Activated naive CD8-positive, alpha-beta T cell treated with anti-CD3 and anti-CD28 coated beads, Interleukin-2, amount 10 ng/mL, durations not matched to agents 7 days and 5 days (primary cell): ENCODE results near the gene TRERF1. TPM values are rescaled to one million over a fixed set of nuclear protein-coding genes. Genes with fewer than 3 reads are reported as not detected.
A peak's percentile ranks its signal among the peaks of the same experiment; 100 is the strongest.

Source experiments
- ATAC-seq: fragments of 150-1000 bp; cut with Tn5 transposase; one replicate; pipeline ENCODE4 v1.10.0; 2021; ENCODE audit warnings: low read depth, moderate library complexity
- POLR2A ChIA-PET: fragments of 350-600 bp; sonication (Branson Sonifier 250); formaldehyde crosslinking; loops from one replicate; lab custom pipeline; 2021; ENCODE audit warnings: antibody characterized with exemption; lab: Charles Lee
- DNase-seq: peaks from one replicate; pipeline ENCODE4 v3.0.0; 2021
- H3K27ac Mint-ChIP-seq: one replicate; pipeline ENCODE4 v1.8.0; 2022; ENCODE audit warnings: mild to moderate bottlenecking, mixed read lengths
- H3K27me3 Mint-ChIP-seq: one replicate; pipeline ENCODE4 v1.8.0; 2022; ENCODE audit warnings: mild to moderate bottlenecking, moderate library complexity, mixed read lengths
- H3K36me3 Mint-ChIP-seq: one replicate; pipeline ENCODE4 v1.8.0; 2021; ENCODE audit warnings: mild to moderate bottlenecking, mixed read lengths
- H3K4me1 Mint-ChIP-seq: one replicate; pipeline ENCODE4 v1.8.0; 2021; ENCODE audit warnings: mixed read lengths
- H3K4me3 Mint-ChIP-seq: one replicate; pipeline ENCODE4 v1.8.0; 2022; ENCODE audit warnings: mild to moderate bottlenecking, moderate library complexity, mixed read lengths
- H3K9me3 Mint-ChIP-seq: one replicate; pipeline ENCODE4 v1.8.0; 2021; ENCODE audit warnings: mixed read lengths
- total RNA-seq, 2 experiments: library from RNA; stranded (reverse); gene quantifications; one replicate each; pipeline ENCODE4 v1.2.3, GENCODE V29; 2021

Gene TRERF1
- total RNA-seq, 2 experiments from 2014 or later = 21.4 to 21.6 TPM

GRCh38 chr6:42179945-42180313, 271.8 kb downstream of the TRERF1 start:
- H3K36me3 Mint-ChIP-seq = no peaks in the 10 kb centered on the region
- ATAC-seq (no peak), DNase-seq (no peak)
- no peak overlapping the region for H3K27ac Mint-ChIP-seq
- peaks cover 2% of the 10 kb centered on the region for H3K4me1 Mint-ChIP-seq
- H3K27me3 Mint-ChIP-seq = peaks cover 2% of the 10 kb centered on the region
- no peak overlapping the region for H3K4me3 Mint-ChIP-seq
- POLR2A ChIA-PET = interaction anchor here (0.5 kb wide), 1 partner anchor 38 kb away, joined by 3 read pairs; the partner anchor contains the start of gene MRPS10
- no peaks in the 10 kb centered on the region for H3K9me3 Mint-ChIP-seq

DNA sequence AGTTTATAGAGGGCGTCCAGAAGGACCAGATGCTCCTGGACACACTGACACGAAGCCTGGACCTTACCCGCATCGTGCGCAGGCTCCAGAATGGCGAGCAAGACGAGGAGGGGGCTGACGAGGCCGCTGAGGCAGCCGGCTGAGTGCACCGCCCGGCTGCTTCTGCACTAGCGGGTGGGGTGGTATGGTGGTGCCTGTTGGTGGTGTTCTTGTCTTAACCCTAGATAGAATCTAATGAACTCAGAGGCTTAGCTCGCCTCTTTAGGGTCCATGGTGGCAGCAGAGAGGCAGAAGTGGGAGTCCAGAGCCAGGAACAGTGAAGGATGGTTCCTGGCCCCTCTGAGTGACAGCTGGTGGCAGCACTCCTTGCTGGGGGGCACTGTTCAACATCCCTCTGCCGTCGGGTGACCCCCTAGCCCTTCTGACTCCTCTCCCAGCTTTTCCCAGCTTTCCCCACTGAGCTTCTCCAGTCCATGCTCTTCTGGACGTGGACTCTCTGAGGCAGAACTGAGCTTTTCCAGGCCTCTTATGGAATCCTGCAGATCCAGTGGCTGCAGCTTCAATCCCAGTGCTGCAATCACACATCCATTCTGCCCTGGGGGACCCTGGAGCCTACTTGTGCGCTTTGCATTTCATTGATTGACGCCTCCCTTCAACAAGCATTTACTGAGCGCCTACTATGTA, 272.3 kb downstream of the TRERF1 start:
- Mint-ChIP-seq H3K9me3 (no peaks in the 10 kb centered on the region), H3K27ac (no peak overlapping the region), H3K36me3 (no peaks in the 10 kb centered on the region), H3K4me3 (no peak overlapping the region), H3K27me3 (peaks cover 2% of the 10 kb centered on the region), H3K4me1 (peaks cover 2% of the 10 kb centered on the region)
- DNase-seq (no peak), ATAC-seq (no peak)
- POLR2A ChIA-PET = interaction anchor here (0.5 kb wide), 1 partner anchor 38 kb away, joined by 3 read pairs; the partner anchor contains the start of gene MRPS10

DNA sequence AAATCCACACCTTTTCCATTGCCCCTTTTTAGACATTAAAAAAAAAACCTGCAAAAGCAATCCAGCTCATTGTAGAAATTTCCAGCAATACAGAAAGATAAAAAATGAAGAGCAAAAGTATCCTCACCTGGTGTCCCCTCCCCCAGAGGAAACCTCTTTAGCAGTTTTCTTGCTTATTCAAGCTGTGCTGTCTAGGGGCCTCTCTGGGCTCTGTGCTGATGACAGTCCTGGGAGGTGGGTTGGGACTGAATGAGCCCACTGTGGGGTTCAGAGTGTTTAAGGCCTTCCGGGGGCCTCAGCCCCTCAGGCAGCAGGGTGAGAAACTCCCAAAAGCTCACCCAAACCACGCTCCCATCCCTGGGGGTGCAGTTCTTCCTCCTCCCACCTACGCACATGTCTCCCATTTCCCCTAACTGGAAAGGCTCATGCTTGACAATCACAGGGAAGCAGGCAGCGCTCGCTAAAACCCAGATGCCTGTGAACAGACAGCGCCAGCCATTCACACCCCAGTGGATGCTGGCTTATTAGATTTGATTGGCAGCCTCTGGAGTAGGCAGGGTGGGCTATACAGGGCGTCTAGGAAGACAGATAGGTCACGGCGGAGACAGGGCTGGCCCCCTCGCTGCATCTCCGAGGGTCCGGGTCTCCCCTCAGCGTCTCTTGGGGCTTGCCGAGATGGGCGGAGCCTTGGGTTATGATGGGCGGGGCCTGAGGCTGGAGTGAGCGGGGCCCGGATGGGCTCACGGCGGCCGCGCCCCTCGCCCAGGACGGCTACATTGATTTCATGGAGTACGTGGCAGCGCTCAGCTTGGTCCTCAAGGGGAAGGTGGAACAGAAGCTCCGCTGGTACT, 274.0 kb downstream of the TRERF1 start:
- H3K4me3 Mint-ChIP-seq = no peak overlapping the region

DNA sequence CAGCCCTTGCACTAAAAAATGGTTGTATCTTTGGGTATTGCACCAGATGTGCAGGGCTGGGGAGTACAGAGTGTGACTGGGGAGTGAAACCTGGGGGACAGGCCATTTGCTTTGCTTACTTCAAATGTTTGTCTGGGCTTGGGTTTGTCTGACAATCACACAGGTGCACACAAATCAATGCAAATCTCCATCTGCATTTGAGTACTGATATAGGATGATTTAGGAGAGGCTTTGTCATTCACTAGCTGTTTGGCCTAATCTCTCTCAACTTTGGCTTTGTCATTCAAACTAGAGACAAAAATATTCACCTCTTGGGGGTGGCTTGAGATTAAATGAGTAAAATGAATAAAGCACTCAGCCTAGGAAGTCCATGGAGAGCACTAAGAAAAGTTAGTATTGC, 274.7 kb downstream of the TRERF1 start:
- Mint-ChIP-seq H3K27me3 (peaks cover 4% of the 10 kb centered on the region), H3K4me3 (no peak overlapping the region), H3K4me1 (peaks cover 2% of the 10 kb centered on the region), H3K27ac (no peak overlapping the region), H3K9me3 (no peaks in the 10 kb centered on the region), H3K36me3 (no peaks in the 10 kb centered on the region)
- DNase-seq = no peak
- ATAC-seq = no peak
- POLR2A ChIA-PET = no interaction called here

More for the DNA sequence above, 274.0 kb downstream of the TRERF1 start:
- no peak overlapping the region for H3K27ac Mint-ChIP-seq
- no peaks in the 10 kb centered on the region for H3K36me3 Mint-ChIP-seq
- POLR2A ChIA-PET = no interaction called here
- DNase-seq = peak; percentile 44
- ATAC-seq = peak; percentile 53
- no peaks in the 10 kb centered on the region for H3K9me3 Mint-ChIP-seq
- peaks cover 4% of the 10 kb centered on the region for H3K27me3 Mint-ChIP-seq
- H3K4me1 Mint-ChIP-seq = peaks cover 2% of the 10 kb centered on the region

DNA sequence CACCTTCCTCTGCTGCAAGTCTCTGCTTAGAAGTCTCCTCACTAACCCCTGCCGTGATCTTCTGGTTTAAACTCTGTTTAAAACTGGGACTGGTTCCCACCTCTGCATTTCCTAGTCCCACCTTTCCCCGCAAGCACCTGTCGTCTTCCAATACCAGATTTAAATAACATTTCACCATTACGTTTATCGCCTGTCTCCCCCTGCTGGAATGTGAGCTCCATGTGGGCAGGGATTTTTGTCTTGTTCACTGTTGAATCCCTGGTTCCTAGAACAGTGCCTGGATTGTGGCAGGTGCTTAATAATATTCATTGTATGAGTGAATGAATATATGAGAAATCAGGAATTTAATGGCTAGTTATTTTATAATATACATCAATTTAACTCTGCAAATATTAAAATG, 275.9 kb downstream of the TRERF1 start:
- ATAC-seq = no peak
- H3K4me3 Mint-ChIP-seq = no peak overlapping the region
- POLR2A ChIA-PET = no interaction called here
- no peaks in the 10 kb centered on the region for H3K9me3 Mint-ChIP-seq
- DNase-seq = no peak
- H3K27me3 Mint-ChIP-seq = peaks cover 4% of the 10 kb centered on the region
- H3K36me3 Mint-ChIP-seq = no peaks in the 10 kb centered on the region
- H3K27ac Mint-ChIP-seq = no peak overlapping the region
- peaks cover 2% of the 10 kb centered on the region for H3K4me1 Mint-ChIP-seq

Other genes with a start within 250 kb of the TRERF1 start
- gene MRPS10, start 234.1 kb downstream of the TRERF1 start, total RNA-seq = 10 to 100 TPM; 28.5 to 29.9 TPM
- 10 to 100 TPM; 37.2 to 38.6 TPM for gene UBR2, start 112.1 kb upstream of the TRERF1 start, total RNA-seq